Trophoblast cell (in vitro differentiated cells and primary cell): ENCODE results near the gene LRRC73.

Source experiments
- DNase-seq, 2 donors: peaks; one replicate each; pipeline ENCODE4 v3.0.0-alpha.2; 2016
- H2AFZ ChIP-seq: 2 replicates; pipeline ENCODE4 v1.6.1; 2013; ENCODE audit warnings: low read length, moderate library complexity, mild to moderate bottlenecking; ENCODE audit not compliant: insufficient read depth, poor library complexity
- H2AK5ac ChIP-seq: 2 replicates; pipeline ENCODE4 v1.6.1; 2013; ENCODE audit warnings: mild to moderate bottlenecking, low read length
- H2BK120ac ChIP-seq: 2 replicates; pipeline ENCODE4 v1.6.1; 2013; ENCODE audit warnings: low read length, mild to moderate bottlenecking, moderate library complexity; ENCODE audit not compliant: insufficient read depth, poor library complexity
- H2BK12ac ChIP-seq: 2 replicates; pipeline ENCODE4 v1.6.1; 2013; ENCODE audit warnings: mild to moderate bottlenecking, low read length, moderate library complexity
- H2BK5ac ChIP-seq: 2 replicates; pipeline ENCODE4 v1.6.1; 2013; ENCODE audit warnings: low read length, low read depth, moderate library complexity, mild to moderate bottlenecking; ENCODE audit not compliant: poor library complexity
- H3K14ac ChIP-seq: 2 replicates; pipeline ENCODE4 v1.6.1; 2013; ENCODE audit warnings: mild to moderate bottlenecking, low read length
- H3K18ac ChIP-seq: 2 replicates; pipeline ENCODE4 v1.6.1; 2013; ENCODE audit warnings: mild to moderate bottlenecking, low read length
- H3K23ac ChIP-seq: 2 replicates; pipeline ENCODE4 v1.6.1; 2013; ENCODE audit warnings: low read length
- H3K27ac ChIP-seq: 2 replicates; pipeline ENCODE4 v1.5.1; 2013; ENCODE audit warnings: low read depth, mild to moderate bottlenecking, inconsistent platforms, low read length, moderate library complexity
- H3K27me3 ChIP-seq: 2 replicates; pipeline ENCODE4 v1.6.1; 2013; ENCODE audit warnings: inconsistent platforms, mild to moderate bottlenecking, low read length, moderate library complexity; ENCODE audit not compliant: insufficient read depth
- H3K36me3 ChIP-seq, 2 experiments: 1 replicate in 1 of 2; 2 replicates in 1 of 2; pipeline ENCODE4 v1.6.1; 2013; ENCODE audit warnings: low read length in 2 of 2, mild to moderate bottlenecking in 2 of 2, moderate library complexity in 1 of 2; ENCODE audit not compliant: insufficient read depth in 2 of 2, control insufficient read depth in 1 of 2
- H3K4ac ChIP-seq: 2 replicates; pipeline ENCODE4 v1.6.1; 2013; ENCODE audit warnings: low read depth, mild to moderate bottlenecking, low read length, moderate library complexity
- H3K4me1 ChIP-seq, 2 experiments: 1 replicate in 1 of 2; 2 replicates in 1 of 2; pipeline ENCODE4 v1.6.1; 2013; ENCODE audit warnings: low read length in 2 of 2, mild to moderate bottlenecking in 2 of 2, moderate library complexity in 1 of 2; ENCODE audit not compliant: insufficient read depth in 2 of 2, control insufficient read depth in 1 of 2
- H3K4me2 ChIP-seq: 2 replicates; pipeline ENCODE4 v1.6.1; 2013; ENCODE audit warnings: inconsistent platforms, mild to moderate bottlenecking, low read length, moderate library complexity
- H3K4me3 ChIP-seq: 2 replicates; pipeline ENCODE4 v1.5.1; 2013; ENCODE audit warnings: mild to moderate bottlenecking, low read depth, low read length, inconsistent platforms
- H3K79me1 ChIP-seq: one replicate; pipeline ENCODE4 v1.6.1; 2013; ENCODE audit warnings: low read length
- H3K79me2 ChIP-seq: 2 replicates; pipeline ENCODE4 v1.6.1; 2013; ENCODE audit warnings: low read length, mild to moderate bottlenecking; ENCODE audit not compliant: control insufficient read depth, insufficient read depth, poor library complexity
- H3K9ac ChIP-seq: 2 replicates; pipeline ENCODE4 v1.6.1; 2013; ENCODE audit warnings: mild to moderate bottlenecking, low read length
- H3K9me3 ChIP-seq: 2 replicates; pipeline ENCODE4 v1.6.1; 2013; ENCODE audit warnings: low read depth, mild to moderate bottlenecking, control low read depth, inconsistent platforms, low read length; ENCODE audit not compliant: insufficient read depth
- H4K12ac ChIP-seq: 2 replicates; pipeline ENCODE4 v1.6.1; 2013; ENCODE audit warnings: low read depth, mild to moderate bottlenecking, low read length, moderate library complexity
- H4K8ac ChIP-seq: 2 replicates; pipeline ENCODE4 v1.6.1; 2013; ENCODE audit warnings: low read depth, mild to moderate bottlenecking, low read length, moderate library complexity
- H4K91ac ChIP-seq: one replicate; pipeline ENCODE4 v1.6.1; 2013; ENCODE audit warnings: low read depth, mild to moderate bottlenecking, low read length, moderate library complexity
- WGBS: extraction: QIAGEN DNeasy Blood & Tissue Kit; methylation state at CpG from one replicate; pipeline ENCODE4 v1.1.7; 2013; ENCODE audit warnings: missing lambda C conversion rate; ENCODE audit not compliant: insufficient read length, insufficient coverage; ENCODE audit errors: extremely low coverage; 5-methylcytosine and 5-hydroxymethylcytosine counted together

The LRRC73 gene

DNA sequence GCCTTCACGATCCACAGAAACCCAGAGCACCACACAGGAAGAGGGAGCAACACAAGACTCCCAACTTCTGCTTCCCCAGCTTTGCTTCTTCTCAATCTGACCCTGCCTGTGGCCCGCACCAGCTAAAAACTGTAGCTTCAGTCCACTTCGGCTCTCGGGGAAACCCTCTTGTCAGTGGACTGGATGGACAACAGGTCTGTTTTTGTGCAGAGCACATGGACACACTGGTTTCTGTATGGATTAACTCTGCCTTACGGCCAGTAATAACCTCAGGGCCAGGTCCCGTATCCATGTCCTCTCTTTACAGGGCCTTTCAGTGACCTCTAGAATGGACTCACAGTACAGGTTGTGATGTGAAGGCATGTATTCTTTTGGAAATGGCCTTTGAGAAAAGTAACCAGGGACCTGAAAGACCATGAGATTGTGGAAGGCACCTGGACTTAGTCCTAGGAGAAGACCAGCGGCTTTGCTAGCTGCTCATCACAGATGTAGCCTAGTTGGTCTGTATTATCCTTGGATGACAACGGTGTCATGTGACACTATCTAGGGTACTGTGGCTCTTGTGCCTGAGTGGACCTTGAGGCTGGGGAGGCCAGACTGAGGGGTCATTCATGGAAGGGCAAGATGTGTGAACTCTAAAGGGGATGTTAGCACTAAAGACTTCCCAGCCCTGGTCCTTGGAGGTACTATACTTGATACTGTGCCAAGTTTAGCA, 12.6 kb upstream of the LRRC73 start:
- Histone ChIP-seq H3K4me2 (no peak overlapping the region), H3K23ac (no peak overlapping the region), H3K14ac (no peak overlapping the region), H2AK5ac (no peak overlapping the region), H2BK12ac (no peak overlapping the region), H3K9ac (no peak overlapping the region), H4K91ac (no peak overlapping the region), H4K8ac (no peak overlapping the region), H2AFZ (no peak overlapping the region), H3K4me3 (no peak overlapping the region), H3K27me3 (no peaks in the 10 kb centered on the region), H3K4ac (no peak overlapping the region), H3K79me2 (no peaks in the 10 kb centered on the region), H3K9me3 (no peaks in the 10 kb centered on the region), H4K12ac (no peak overlapping the region), H3K79me1 (no peaks in the 10 kb centered on the region), H3K4me1 (peaks cover 7 to 11% of the 10 kb centered on the region in 2 experiments), H2BK120ac (no peak overlapping the region), H3K18ac (no peak overlapping the region), H3K36me3 (peaks cover 52 to 73% of the 10 kb centered on the region in 2 experiments), H2BK5ac (no peak overlapping the region), H3K27ac (no peak overlapping the region)
- no peak for DNase-seq
- whole genome bisulfite sequencing, result no CpG with 5 or more reads among the region's 8 CpGs

DNA sequence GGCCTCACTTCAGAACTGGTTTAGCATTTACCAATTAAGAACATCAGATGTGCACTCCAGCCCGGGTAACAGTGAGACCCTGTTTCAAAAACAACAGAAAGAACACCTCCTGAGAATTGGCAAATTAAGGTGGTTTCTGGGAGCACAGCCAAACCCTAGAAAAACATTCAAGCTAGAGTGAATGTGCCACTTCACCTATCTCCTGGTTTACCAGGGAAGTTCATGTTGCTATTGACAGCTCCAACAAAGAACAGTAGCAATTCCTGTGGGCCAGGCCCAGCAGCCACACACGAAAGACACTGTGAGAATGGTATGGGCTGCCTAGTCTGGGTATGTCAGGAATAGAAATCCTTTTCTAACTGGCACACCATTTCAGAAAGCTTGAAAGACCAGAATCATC, 11.7 kb upstream of the LRRC73 start:
- no CpG with 5 or more reads among the region's 2 CpGs for WGBS
- no peak overlapping the region for H2BK12ac ChIP-seq
- H3K9me3 ChIP-seq, result no peaks in the 10 kb centered on the region
- H3K9ac ChIP-seq, result no peak overlapping the region
- no peak overlapping the region for H3K27ac ChIP-seq
- H3K79me2 ChIP-seq, result peaks cover 6% of the 10 kb centered on the region
- H3K4me2 ChIP-seq, result no peak overlapping the region
- no peak overlapping the region for H3K23ac ChIP-seq
- H4K91ac ChIP-seq, result no peak overlapping the region
- H4K8ac ChIP-seq, result no peak overlapping the region
- H3K27me3 ChIP-seq, result no peaks in the 10 kb centered on the region
- H3K4me3 ChIP-seq, result no peak overlapping the region
- H3K79me1 ChIP-seq, result peaks cover 3% of the 10 kb centered on the region
- H3K18ac ChIP-seq, result no peak overlapping the region
- no peak overlapping the region for H2AFZ ChIP-seq
- peaks cover 7 to 11% of the 10 kb centered on the region in 2 experiments for H3K4me1 ChIP-seq
- H3K4ac ChIP-seq, result no peak overlapping the region
- H2AK5ac ChIP-seq, result no peak overlapping the region
- H3K14ac ChIP-seq, result no peak overlapping the region
- no peak overlapping the region for H2BK5ac ChIP-seq
- no peak for DNase-seq
- no peak overlapping the region for H2BK120ac ChIP-seq
- peaks cover 46 to 67% of the 10 kb centered on the region in 2 experiments for H3K36me3 ChIP-seq
- no peak overlapping the region for H4K12ac ChIP-seq

DNA sequence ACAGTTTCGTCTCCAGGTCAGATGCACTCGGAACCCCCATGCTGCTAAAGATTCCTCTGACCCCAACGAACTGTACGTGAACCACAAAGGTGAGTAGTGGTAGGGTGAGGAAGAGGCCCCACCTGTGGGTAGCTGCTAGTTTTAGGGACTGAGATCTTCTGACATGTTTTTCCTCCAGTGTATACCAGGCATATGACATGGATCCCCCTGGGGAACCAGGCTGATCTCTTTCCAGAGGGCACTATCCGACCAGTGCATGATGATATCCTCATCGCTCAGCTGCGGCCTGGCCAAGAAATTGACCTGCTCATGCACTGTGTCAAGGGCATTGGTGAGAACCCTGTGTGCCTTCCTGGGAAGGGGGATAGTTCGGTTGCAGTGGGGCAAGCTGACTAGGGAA, 10.0 kb upstream of the LRRC73 start:
- no peak overlapping the region for H3K9ac ChIP-seq
- H4K8ac ChIP-seq, result no peak overlapping the region
- no peak for DNase-seq
- no peak overlapping the region for H3K18ac ChIP-seq
- no peak overlapping the region for H2BK5ac ChIP-seq
- no peak overlapping the region for H2AK5ac ChIP-seq
- H3K4me3 ChIP-seq, result no peak overlapping the region
- peaks cover 50 to 61% of the 10 kb centered on the region in 2 experiments for H3K36me3 ChIP-seq
- no peak overlapping the region for H3K14ac ChIP-seq
- H3K79me2 ChIP-seq, result peaks cover 14% of the 10 kb centered on the region
- no peak overlapping the region for H4K91ac ChIP-seq
- H3K9me3 ChIP-seq, result no peaks in the 10 kb centered on the region
- no peak overlapping the region for H3K4me2 ChIP-seq
- H3K23ac ChIP-seq, result no peak overlapping the region
- H2AFZ ChIP-seq, result no peak overlapping the region
- no peak overlapping the region for H3K4ac ChIP-seq
- H3K4me1 ChIP-seq, result peaks cover 13 to 18% of the 10 kb centered on the region in 2 experiments
- no peak overlapping the region for H2BK120ac ChIP-seq
- H3K27me3 ChIP-seq, result no peaks in the 10 kb centered on the region
- H3K27ac ChIP-seq, result no peak overlapping the region
- no peak overlapping the region for H2BK12ac ChIP-seq
- no CpG with 5 or more reads among the region's 8 CpGs for whole genome bisulfite sequencing
- no peak overlapping the region for H4K12ac ChIP-seq
- H3K79me1 ChIP-seq, result peaks cover 9% of the 10 kb centered on the region

DNA sequence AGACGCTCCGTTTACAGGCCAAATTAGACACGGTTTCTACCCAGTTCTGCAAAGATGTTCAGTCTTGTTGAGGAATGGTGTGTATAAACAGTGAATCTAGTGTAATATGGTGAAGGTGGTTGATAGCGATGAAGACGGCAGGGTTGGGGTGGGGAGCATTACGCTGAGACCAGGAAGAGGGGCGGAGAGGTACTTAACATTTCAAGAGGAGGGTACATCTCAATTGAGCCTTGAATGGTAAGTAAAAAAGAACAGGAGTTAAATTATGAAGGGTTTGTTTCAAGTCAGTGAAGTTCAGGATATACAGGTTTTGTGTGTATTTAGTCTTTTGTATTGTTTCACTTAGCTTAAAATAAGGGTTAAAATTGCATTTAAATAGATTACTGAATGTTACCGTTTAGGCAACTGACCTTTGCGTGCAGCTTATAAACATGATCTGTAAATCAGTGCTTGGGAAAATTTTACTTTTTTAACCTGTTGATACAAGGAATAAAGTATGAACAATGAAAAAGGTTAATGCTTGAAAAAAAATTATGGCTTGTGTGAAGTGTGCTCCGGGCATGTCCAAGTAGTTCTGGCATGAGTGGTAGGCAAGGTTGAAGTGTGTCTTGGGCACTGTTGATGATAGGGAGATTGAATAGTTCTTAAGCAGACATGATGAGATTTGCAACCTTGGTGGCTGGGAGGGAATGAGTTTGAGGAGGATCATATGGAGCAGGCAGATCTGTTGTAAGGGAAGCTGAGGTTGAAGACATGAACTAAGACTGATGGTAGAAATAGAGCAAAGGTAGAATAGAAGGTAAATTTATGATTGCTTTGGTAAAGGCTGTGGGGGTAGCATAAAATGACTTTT, 7.6 kb upstream of the LRRC73 start:
- peak overlapping the region; percentile 98 for H3K9ac ChIP-seq
- peak overlapping the region; percentile 96 for H3K14ac ChIP-seq
- H2BK12ac ChIP-seq, result no peak overlapping the region
- no peaks in the 10 kb centered on the region for H3K9me3 ChIP-seq
- no peaks in the 10 kb centered on the region for H3K27me3 ChIP-seq
- H2BK120ac ChIP-seq, result no peak overlapping the region
- H3K4me1 ChIP-seq, result peaks cover 9 to 12% of the 10 kb centered on the region in 2 experiments
- peak overlapping the region; percentile 89 for H3K18ac ChIP-seq
- H4K91ac ChIP-seq, result peak overlapping the region; percentile 65
- no CpG with 5 or more reads among the region's 10 CpGs for WGBS
- H3K4me2 ChIP-seq, result peak overlapping the region; percentile 82
- no peak overlapping the region for H3K23ac ChIP-seq
- H3K79me1 ChIP-seq, result peaks cover 9% of the 10 kb centered on the region
- H3K27ac ChIP-seq, result no peak overlapping the region
- H3K4me3 ChIP-seq, result peak overlapping the region; percentile 94
- peak overlapping the region; percentile 96 for H4K12ac ChIP-seq
- no peak overlapping the region for H2BK5ac ChIP-seq
- peaks cover 14% of the 10 kb centered on the region for H3K79me2 ChIP-seq
- H3K4ac ChIP-seq, result peak overlapping the region; percentile 95
- no peak overlapping the region for H2AK5ac ChIP-seq
- H3K36me3 ChIP-seq, result peaks cover 41 to 55% of the 10 kb centered on the region in 2 experiments
- peak overlapping the region; percentile 99 for H2AFZ ChIP-seq
- DNase-seq, result no peak
- H4K8ac ChIP-seq, result peak overlapping the region; percentile 97
